Ovary (tissue), 9 donors: Measurements from ENCODE around the gene NCK2. TPM values are rescaled to one million over a fixed set of nuclear protein-coding genes. Genes with fewer than 3 reads are reported as not detected.

Source experiments
- DNase-seq, 5 donors: peaks; one replicate each; pipeline ENCODE4 v3.0.0-alpha.2; 2019 to 2020
- H3K27ac ChIP-seq, 2 donors: fragments of 200-600 bp; one replicate each; pipeline versions ENCODE4 v1.5.1 to v1.8.0; 2019 to 2022
- H3K27me3 ChIP-seq: fragments of 200-600 bp; one replicate; pipeline ENCODE4 v1.8.0; 2022
- H3K36me3 ChIP-seq: fragments of 200-600 bp; sonication (generic); one replicate; pipeline ENCODE4 v1.5.1; 2019
- H3K4me1 ChIP-seq: one replicate; pipeline ENCODE4 v1.8.1; 2013; ENCODE audit warnings: mild to moderate bottlenecking, moderate library complexity; ENCODE audit not compliant: insufficient read depth
- H3K4me3 ChIP-seq: fragments of 200-600 bp; sonication (generic); one replicate; pipeline ENCODE4 v1.5.1; 2017
- H3K9me3 ChIP-seq, 2 donors: fragments of 200-600 bp in 1 of 2; sonication (generic) in 1 of 2; one replicate each; pipeline versions ENCODE4 v1.5.1 to v1.8.1; 2013 to 2019; ENCODE audit warnings: mild to moderate bottlenecking in 1 of 2, moderate library complexity in 1 of 2
- EP300 ChIP-seq: sonication (generic); formaldehyde crosslinking; IDR thresholded peaks from one replicate; pipeline ENCODE4 v1.6.1; 2017; ENCODE audit warnings: antibody characterized with exemption
- POLR2A ChIP-seq: fragments of 450-650 bp; IDR thresholded peaks from one replicate; pipeline ENCODE4 v1.6.1; 2017; ENCODE audit warnings: antibody characterized with exemption, mild to moderate bottlenecking, moderate library complexity
- WGBS, 3 donors: extraction: QIAGEN DNeasy Blood & Tissue Kit in 1 of 3; methylation state at CpG; one replicate each; pipeline versions ENCODE4 v1.1.5 to v1.1.7; 2013 to 2017; 5-methylcytosine and 5-hydroxymethylcytosine counted together
- intact Hi-C, 4 donors: fragments of 100-400 bp; cut with DNase I; formaldehyde crosslinking; loops; one replicate each; pipeline versions ENCODE4 v1.11.0 to v1.15.1; 2022 to 2023
- polyA plus RNA-seq, 2 donors: library from polyadenylated mRNA; stranded (reverse); fragments of 200-250 nt in 1 of 2; fragments of 350-450 nt in 1 of 2; fragmentation: Illumina TruSeq in 1 of 2; extraction: RNeasy Lipid Tissue Mini Kit (QIAGEN cat#74804) in 1 of 2; gene quantifications; one replicate each; pipeline ENCODE4 v1.2.3, GENCODE V29; 2013 to 2014
- total RNA-seq, 7 donors: library from RNA; depleted of rRNA in 2 of 7; stranded (reverse); fragments of >200 nt in 2 of 7; fragmentation: NEBNext Ultra II Directional in 3 of 7; extraction: Animal tissue kit (Norgen Biotek cat#: 25700) in 3 of 7; gene quantifications; one replicate each; pipeline versions ENCODE4 v1.1.0 to v1.2.4, GENCODE V29; 2016 to 2023
- TF ChIP-seq, protein P1 (sequence below), 3 donors: fragments of 450-650 bp in 2 of 3; fragments of 200-600 bp in 1 of 3; IDR thresholded peaks; one replicate each; pipeline versions ENCODE4 v1.5.1 to v1.8.0; 2016 to 2022; ENCODE audit warnings: antibody characterized with exemption in 3 of 3, mild to moderate bottlenecking in 1 of 3
- donor health status: DM: no; HTN: no; CAD: no; lungs with moderate emphysema.
- donor health status: DM: no; HTN: no; CAD: no.
- donor health status: Bipolar disorder and iron deficiency.
- donor health status: DM: yes; HTN: yes; CAD: no.
- donor health status: DM: no; HTN: no; CAD: no.
- donor health status: DM: yes; HTN: yes; CAD: no.

The NCK2 gene
- total and polyA plus RNA-seq, 9 donors = 16.7 to 42.9 (median 31.2) TPM

DNA sequence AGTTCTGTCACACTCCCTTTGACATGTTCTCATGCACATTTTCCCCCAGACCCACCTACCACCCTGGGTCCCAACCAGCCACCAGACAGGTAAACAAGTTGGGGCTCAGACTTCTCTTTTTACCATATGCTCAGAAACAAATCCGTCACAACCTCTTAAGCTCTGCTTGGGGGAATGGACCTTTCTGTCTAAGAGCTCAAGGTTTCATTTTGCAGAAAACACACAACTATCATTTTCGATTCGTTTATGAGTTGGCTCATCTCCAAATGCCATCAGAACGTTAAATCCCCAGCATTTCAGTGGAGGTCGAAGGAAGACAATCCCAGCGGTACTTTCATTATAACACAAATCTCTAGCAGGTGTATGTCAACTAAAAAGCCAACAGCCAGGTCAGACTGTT, 30.6 kb upstream of the NCK2 start:
- intact Hi-C loops = no loop called here
- TF ChIP-seq POLR2A = no peak
- Histone ChIP-seq H3K36me3 (no peaks in the 10 kb centered on the region), H3K4me3 (no peak overlapping the region), H3K27ac (no peak overlapping the region), H3K4me1 (no peaks in the 10 kb centered on the region), H3K27me3 (no peaks in the 10 kb centered on the region), H3K9me3 (no peaks in the 10 kb centered on the region)
- no peak for DNase-seq
- 65 to 72% (median 70%) methylated on average over 6 of the region's 6 CpGs for WGBS, 3 donors

DNA sequence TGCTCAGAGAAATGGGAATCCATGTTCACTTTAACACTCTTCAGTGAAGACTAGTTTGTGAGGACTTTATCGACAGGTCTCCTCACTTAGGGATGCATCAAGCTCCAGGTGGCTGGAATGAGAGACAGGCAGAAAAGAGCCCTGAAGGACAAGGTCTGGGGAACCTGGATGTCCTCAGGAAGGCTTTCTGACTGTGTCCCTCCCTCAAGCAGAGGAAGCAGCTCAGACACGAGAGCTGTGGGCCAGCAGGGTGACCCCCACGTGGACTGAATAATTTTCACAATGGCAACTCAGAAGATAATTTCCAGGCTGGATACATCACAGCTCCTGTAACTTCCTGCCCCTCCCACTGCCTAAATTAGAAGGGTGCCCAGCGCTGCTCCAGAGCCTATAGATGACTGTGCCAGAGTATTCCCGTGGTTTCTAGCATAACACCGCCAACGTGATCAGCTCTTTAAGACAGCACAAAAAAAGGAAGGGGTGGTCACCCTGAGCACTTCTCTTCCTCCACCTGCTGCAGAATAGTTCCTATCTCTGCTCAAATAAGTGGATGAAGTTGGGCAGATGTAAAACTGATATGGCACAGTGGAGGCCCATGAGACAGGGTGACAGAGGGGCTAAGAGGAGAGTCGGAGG, 25.7 kb upstream of the NCK2 start:
- no peaks in the 10 kb centered on the region for H3K36me3 ChIP-seq
- TF ChIP-seq POLR2A = no peak
- TF ChIP-seq, protein P1, sequence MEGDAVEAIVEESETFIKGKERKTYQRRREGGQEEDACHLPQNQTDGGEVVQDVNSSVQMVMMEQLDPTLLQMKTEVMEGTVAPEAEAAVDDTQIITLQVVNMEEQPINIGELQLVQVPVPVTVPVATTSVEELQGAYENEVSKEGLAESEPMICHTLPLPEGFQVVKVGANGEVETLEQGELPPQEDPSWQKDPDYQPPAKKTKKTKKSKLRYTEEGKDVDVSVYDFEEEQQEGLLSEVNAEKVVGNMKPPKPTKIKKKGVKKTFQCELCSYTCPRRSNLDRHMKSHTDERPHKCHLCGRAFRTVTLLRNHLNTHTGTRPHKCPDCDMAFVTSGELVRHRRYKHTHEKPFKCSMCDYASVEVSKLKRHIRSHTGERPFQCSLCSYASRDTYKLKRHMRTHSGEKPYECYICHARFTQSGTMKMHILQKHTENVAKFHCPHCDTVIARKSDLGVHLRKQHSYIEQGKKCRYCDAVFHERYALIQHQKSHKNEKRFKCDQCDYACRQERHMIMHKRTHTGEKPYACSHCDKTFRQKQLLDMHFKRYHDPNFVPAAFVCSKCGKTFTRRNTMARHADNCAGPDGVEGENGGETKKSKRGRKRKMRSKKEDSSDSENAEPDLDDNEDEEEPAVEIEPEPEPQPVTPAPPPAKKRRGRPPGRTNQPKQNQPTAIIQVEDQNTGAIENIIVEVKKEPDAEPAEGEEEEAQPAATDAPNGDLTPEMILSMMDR (IDR thresholded peaks at IDR 0.05) = no peak
- TF ChIP-seq EP300 = no peak
- WGBS, 3 donors = 65 to 71% (median 69%) methylated on average over 8 of the region's 8 CpGs
- H3K27me3 ChIP-seq = no peaks in the 10 kb centered on the region
- H3K4me1 ChIP-seq = no peaks in the 10 kb centered on the region
- no peak for DNase-seq
- no peak overlapping the region for H3K4me3 ChIP-seq
- intact Hi-C loops = no loop called here
- H3K9me3 ChIP-seq = no peaks in the 10 kb centered on the region
- no peak overlapping the region for H3K27ac ChIP-seq

DNA sequence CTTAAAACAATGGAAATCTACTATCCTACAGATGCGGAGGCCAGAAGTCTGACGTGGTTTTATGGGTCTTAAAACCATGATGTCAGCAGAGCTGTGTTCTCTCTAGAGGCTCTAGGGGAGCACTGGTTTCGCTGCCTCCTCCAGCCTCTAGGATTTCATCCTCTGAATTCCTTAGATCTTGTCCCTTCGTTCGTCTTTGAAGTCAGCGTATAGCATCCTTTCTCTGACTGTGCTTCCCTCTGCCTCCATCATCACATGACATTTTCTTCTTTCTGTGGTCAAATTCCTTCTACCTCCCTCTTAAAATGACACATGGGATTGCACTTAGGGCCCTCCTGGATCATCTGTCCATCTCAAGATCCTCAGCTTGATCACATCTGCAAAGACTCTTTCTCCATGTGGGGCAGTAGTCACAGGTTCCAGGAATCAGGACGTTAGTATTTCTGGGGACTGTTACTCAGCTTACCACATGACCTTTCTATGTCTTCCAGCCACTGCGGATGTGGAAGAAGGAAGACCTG, 22.7 kb upstream of the NCK2 start:
- H3K4me3 ChIP-seq = no peak overlapping the region

DNA sequence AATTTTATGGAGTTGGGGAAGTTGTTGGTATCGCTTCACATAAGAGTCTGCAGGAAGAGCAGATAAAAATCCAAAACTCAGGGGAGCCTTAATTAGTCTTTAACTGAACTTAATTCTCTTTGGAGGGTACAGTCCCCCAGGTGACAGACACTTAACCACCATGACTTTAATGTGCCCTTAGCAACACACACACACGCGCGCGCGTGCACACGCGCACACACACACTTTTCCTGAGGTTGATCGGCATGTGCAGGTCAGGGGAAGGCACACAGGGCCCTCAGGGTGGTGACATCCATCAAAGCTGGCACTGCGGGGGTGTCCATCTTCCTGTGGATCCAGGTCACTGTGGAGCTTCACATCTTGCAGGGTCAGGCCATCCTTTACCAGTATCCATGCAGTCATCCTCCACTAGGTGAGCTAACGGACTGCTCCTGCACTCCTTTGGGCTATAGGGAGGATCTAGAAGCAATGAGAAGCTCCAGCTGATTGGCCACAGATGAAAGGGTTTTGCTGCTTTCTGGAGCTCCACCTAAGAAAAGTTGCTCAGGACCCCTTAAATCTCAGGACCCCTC, 21.9 kb upstream of the NCK2 start:
- 86 to 98% (median 91%) methylated on average over 11 of the region's 11 CpGs for WGBS, 3 donors
- TF ChIP-seq EP300 (no peak), POLR2A (no peak)
- TF ChIP-seq, protein P1 (IDR thresholded peaks at IDR 0.05) = no peak
- DNase-seq = no peak
- no peaks in the 10 kb centered on the region for H3K9me3 ChIP-seq
- no peaks in the 10 kb centered on the region for H3K4me1 ChIP-seq
- H3K27ac ChIP-seq = no peak overlapping the region
- no peak overlapping the region for H3K4me3 ChIP-seq
- no peaks in the 10 kb centered on the region for H3K36me3 ChIP-seq
- intact Hi-C loops = no loop called here
- H3K27me3 ChIP-seq = no peaks in the 10 kb centered on the region

More for the DNA sequence above, 22.7 kb upstream of the NCK2 start:
- no peaks in the 10 kb centered on the region for H3K4me1 ChIP-seq
- no peak for DNase-seq
- no peaks in the 10 kb centered on the region for H3K27me3 ChIP-seq
- TF ChIP-seq EP300 (no peak), POLR2A (no peak)
- TF ChIP-seq, protein P1 (IDR thresholded peaks at IDR 0.05) = no peak
- H3K27ac ChIP-seq = no peak overlapping the region
- no peaks in the 10 kb centered on the region for H3K36me3 ChIP-seq
- WGBS, 3 donors = 78 to 89% (median 81%) methylated on average over 8 of the region's 8 CpGs
- intact Hi-C loops = no loop called here
- no peaks in the 10 kb centered on the region for H3K9me3 ChIP-seq

- 88 to 91% (median 90%) methylated on average over 3 of the region's 3 CpGs for WGBS, 3 donors
- TF ChIP-seq, protein P1 (IDR thresholded peaks at IDR 0.05) = no peak
- TF ChIP-seq EP300 (no peak), POLR2A (no peak)
- intact Hi-C loops = no loop called here
Observed at GRCh38 chr2:105723431-105723830, 21.3 kb upstream of the NCK2 start.

More at GRCh38 chr2:105723431-105723830, 21.3 kb upstream of the NCK2 start:
- Histone ChIP-seq H3K27ac (no peak overlapping the region), H3K4me3 (no peak overlapping the region), H3K9me3 (no peaks in the 10 kb centered on the region), H3K4me1 (no peaks in the 10 kb centered on the region), H3K27me3 (no peaks in the 10 kb centered on the region), H3K36me3 (no peaks in the 10 kb centered on the region)
- DNase-seq = no peak
